NOMO-1 (cell line): ENCODE data around the gene MMP20.
A peak's percentile ranks its signal among the peaks of the same experiment; 100 is the strongest.
"Not testable (repeated sequence)": the region's sequence is repeated elsewhere in the genome, so short reads cannot be mapped to it uniquely, and the experiment has no call there.

ENCODE experiments used
- DNase-seq, 2 experiments: peaks; one replicate each; lab custom pipeline; 2025; ENCODE audit not compliant: unreplicated experiment in 2 of 2; lab: John Stamatoyannopoulos, UW

MMP20 gene, protein sequence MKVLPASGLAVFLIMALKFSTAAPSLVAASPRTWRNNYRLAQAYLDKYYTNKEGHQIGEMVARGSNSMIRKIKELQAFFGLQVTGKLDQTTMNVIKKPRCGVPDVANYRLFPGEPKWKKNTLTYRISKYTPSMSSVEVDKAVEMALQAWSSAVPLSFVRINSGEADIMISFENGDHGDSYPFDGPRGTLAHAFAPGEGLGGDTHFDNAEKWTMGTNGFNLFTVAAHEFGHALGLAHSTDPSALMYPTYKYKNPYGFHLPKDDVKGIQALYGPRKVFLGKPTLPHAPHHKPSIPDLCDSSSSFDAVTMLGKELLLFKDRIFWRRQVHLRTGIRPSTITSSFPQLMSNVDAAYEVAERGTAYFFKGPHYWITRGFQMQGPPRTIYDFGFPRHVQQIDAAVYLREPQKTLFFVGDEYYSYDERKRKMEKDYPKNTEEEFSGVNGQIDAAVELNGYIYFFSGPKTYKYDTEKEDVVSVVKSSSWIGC

GRCh38 chr11:102625177-102625576 lies at the start of gene MMP20:
Gene MMP20, minus strand, starts transcription at chr11:102625332. Its CDS starts 13 bp downstream, at chr11:102625319.
- DNase-seq: no peak

GRCh38 chr11:102669664-102670063 lies 44.5 kb upstream of the MMP20 start:
- DNase-seq: no peak

GRCh38 chr11:102666331-102666957 lies 41.3 kb upstream of the MMP20 start:
- peak; percentile 5 to 55 for DNase-seq

DNA sequence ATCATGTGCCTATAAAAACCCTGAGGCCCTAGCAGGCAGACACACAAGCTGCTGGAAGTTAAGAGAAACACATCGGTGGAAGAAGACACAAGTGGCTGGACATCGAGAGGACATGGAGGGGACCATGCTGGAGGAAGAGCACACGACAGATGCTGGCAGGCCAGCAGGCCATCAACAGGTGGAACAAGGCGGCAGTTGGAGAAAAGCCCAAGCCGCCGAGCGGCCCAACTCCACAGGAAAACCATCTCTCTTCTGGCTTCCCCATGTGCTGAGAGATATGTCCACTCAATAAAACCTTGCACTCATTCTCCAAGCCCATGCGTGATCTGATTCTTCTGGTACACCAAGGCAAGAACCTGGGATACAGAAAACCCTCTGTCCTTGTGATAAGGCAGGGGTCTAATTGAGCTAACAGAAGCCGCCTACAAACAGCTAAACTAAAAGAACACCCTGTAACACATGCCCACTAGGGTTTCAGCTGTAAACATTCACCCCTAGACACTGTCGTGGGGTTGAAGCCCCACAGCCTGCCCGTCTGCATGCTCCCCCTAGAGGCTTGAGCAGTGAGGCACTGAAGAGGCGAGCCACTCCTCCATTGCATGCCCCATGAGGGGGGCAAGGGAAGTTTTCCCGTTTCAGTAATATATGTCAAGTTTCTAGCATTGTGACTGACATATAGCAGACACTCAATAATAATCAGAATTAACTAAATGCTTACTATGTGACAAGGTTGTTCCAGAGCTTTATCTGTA lies 39.0 kb upstream of the MMP20 start:
- no peak for DNase-seq

GRCh38 chr11:102662607-102663006 lies 37.5 kb upstream of the MMP20 start:
- no peak for DNase-seq

- DNase-seq: no peak
Measured at GRCh38 chr11:102661040-102661439, 35.9 kb upstream of the MMP20 start.

- DNase-seq: no peak
Measured at GRCh38 chr11:102656528-102656927, 31.4 kb upstream of the MMP20 start.

DNA sequence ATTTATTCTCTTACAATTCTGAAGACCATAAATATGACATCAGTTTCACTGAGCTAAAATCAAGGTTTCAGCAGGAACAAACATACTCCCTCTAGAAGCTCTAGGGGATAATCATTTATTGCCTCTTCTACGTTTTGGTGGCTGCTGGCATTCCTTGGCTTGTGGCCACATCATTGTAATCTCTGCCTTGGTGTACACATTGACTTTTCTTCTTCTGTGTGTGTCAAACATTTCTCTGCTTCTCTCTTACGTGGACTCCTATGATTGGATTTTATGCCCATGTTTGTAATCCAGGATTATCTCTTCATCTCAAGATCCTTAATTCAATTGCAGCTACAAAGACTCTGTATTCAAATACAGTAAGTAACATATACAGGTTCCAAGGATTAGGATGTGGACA lies 30.4 kb upstream of the MMP20 start:
- no peak for DNase-seq

GRCh38 chr11:102654761-102655160 lies 29.6 kb upstream of the MMP20 start:
- peak; percentile 2 to 18 for DNase-seq

DNA sequence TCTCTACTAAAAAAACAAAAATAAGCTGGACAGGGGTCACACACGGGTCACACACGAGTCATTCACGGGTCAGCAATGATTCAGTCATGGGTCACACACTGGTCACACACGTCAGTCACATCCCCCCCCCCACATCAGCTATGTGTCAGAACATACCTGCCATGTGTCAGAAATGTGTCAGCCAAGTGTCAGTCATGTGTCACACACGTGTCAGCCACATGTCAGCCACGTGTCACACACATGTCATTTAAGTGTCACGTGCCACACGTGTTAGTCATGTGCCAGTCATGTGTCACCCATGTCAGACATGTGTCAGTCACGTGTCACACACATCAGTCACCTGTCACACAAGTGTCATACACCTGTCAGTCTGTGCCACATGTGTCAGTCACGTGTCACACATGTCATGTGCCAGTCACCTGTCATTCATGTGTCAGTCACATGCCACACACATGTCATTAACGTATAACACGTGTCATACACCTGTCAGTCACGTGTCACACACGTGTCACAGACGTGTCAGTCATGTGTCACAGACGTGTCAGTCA lies 28.7 kb upstream of the MMP20 start:
- no peak for DNase-seq

- DNase-seq: no peak
Measured at GRCh38 chr11:102647430-102647829, 22.3 kb upstream of the MMP20 start.

GRCh38 chr11:102643941-102644340 lies 18.8 kb upstream of the MMP20 start:
- peak in 1 of 2 experiments; percentile 45 for DNase-seq

DNA sequence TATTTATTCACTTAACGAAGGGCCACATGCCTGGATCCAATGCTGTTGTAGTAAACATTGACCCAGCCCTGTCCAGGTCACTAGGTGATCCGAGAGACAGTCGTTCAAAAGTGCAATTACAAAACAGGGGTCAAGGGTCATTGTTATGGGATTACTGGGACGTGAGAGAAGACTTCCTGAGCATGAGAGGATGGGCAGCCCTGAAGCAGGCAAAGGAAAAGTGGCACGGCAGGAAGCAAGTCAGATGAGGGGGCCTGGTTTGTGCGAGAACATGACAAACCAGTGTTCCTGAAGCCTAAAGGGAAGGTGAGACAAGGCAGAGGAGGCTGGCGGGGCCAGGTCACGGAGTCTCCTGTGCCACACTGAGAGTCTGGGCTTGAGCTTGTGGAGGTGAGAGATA lies 15.8 kb upstream of the MMP20 start:
- no peak for DNase-seq

DNA sequence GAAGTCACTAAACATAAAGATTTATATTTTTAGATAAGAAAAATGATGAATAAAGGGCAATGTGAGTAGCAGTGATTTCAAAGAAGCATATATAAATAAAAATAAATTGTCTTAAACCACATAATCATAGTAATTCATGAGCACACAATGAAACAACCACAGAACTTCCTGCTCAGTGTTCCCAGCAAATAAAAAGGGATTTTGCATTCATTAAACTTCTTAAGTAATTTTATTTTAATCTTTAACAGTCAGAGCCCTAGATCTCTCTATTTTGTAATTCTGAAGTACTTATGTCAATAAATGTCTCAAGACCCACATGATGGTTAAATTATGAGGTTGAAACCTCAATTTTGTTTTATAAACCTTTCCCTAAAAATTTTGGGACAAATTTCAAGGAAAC lies 14.5 kb upstream of the MMP20 start:
- no peak for DNase-seq

DNA sequence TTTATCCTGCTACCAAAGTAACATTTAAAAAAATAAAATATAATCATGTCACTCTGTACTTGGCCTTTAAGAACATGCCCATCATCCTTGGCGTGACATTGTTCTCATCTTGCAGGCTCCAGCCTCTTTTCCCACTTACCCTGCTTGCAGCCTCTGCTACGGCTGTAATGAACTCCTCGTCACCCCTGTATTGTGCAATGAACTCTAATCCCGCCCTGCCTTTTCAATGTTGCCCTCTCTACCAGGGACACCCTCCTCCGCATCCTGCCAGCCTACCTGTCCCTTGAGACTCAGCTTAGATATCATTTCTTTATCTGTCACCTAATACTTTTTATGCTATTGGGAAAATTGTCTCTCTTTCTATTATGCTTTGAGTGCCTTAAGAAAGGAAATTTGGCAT lies 12.6 kb upstream of the MMP20 start:
- no peak for DNase-seq

DNA sequence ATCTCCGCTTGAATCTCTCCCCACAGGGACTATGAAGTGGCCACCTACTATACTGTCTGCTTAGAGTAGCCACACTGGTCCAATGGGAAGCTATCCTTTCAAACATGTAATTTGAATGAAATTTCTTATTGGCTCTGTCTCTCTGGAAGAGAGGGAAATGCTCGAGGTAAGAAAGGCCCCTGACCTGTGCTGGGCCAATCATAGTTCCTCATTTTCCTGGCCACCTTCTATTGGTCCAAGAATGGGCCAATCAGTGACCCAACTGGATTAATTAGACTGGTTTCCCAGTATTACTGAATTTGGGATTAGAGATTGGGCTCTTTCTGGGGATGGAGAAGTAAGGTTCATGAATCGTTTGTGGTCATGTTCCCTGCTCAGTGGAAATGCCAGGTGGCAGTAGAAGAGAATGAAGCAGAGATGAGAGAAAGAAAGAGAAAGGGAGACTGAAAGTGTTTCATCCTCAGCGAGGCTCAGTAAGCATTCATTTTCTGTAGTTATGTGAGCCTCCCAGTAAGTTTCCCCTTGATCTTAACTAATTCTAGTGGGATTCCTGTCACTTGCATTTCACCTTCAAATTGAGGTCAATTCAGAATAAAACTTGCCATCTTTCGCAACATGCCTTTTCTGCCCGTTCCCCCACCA lies 8.4 kb upstream of the MMP20 start:
- no peak for DNase-seq

- DNase-seq: no peak
Measured at GRCh38 chr11:102632026-102632425, 6.9 kb upstream of the MMP20 start.

GRCh38 chr11:102630598-102631448 lies 5.7 kb upstream of the MMP20 start:
- DNase-seq: no peak

GRCh38 chr11:102629908-102630307 lies 4.8 kb upstream of the MMP20 start:
- not testable (repeated sequence) for DNase-seq

GRCh38 chr11:102626676-102627075 lies 1.5 kb upstream of the MMP20 start:
- DNase-seq: no peak
